Caco-2 (cell line): Measurements from ENCODE around the gene CFAP77. TPM values are rescaled to one million over a fixed set of nuclear protein-coding genes. Genes with fewer than 3 reads are reported as not detected.

Source experiments
- BruUV-seq: library from RNA; stranded (reverse); fragments of 400-500 nt; replicated peaks from 2 replicates; lab custom pipeline; 2021; lab: Mats Ljungman, UMichigan
- CTCF ChIA-PET: fragments of 300-600 bp; sonication (Branson Sonifier 250); formaldehyde crosslinking; loops from one replicate; lab custom pipeline; 2022; ENCODE audit warnings: antibody characterized with exemption; lab: Charles Lee
- POLR2A ChIA-PET: fragments of 300-600 bp; sonication (Branson Sonifier 250); formaldehyde crosslinking; loops from one replicate; lab custom pipeline; 2022; ENCODE audit warnings: antibody characterized with exemption; lab: Charles Lee
- DNase-seq, 2 experiments: peaks; one replicate each; pipeline versions ENCODE4 v3.0.0 to v3.0.0-alpha.2; 2020 to 2022
- H3K27me3 ChIP-seq: replicated peaks from 2 replicates; pipeline ENCODE4 v1.6.0; 2011; ENCODE audit warnings: low read length; ENCODE audit not compliant: control insufficient read depth, insufficient read depth
- H3K36me3 ChIP-seq: 2 replicates; pipeline ENCODE4 v1.5.1; 2011; ENCODE audit warnings: low read length; ENCODE audit not compliant: control insufficient read depth, insufficient read depth
- H3K4me1 ChIP-seq: fragments of 250-450 bp; sonication (Bioruptor Pico); 2 replicates; pipeline ENCODE4 v1.5.1; 2020; ENCODE audit warnings: mild to moderate bottlenecking
- H3K4me3 ChIP-seq: 2 replicates; pipeline ENCODE4 v1.5.1; 2011; ENCODE audit warnings: low read depth, mild to moderate bottlenecking, control low read depth, low read length
- H3K9me3 ChIP-seq: fragments of 250-450 bp; sonication (Bioruptor Pico); 2 replicates; pipeline ENCODE4 v1.5.1; 2020; ENCODE audit warnings: mild to moderate bottlenecking, moderate library complexity
- H3K27ac Mint-ChIP-seq: one replicate; pipeline ENCODE4 v1.8.0; 2022; ENCODE audit warnings: mixed read lengths; ENCODE audit not compliant: unreplicated experiment
- H3K27me3 Mint-ChIP-seq: one replicate; pipeline ENCODE4 v1.8.0; 2022; ENCODE audit warnings: mixed read lengths; ENCODE audit not compliant: insufficient read depth, unreplicated experiment
- H3K36me3 Mint-ChIP-seq: one replicate; pipeline ENCODE4 v1.8.0; 2022; ENCODE audit warnings: mild to moderate bottlenecking, mixed read lengths; ENCODE audit not compliant: insufficient read depth, unreplicated experiment
- H3K4me1 Mint-ChIP-seq: one replicate; pipeline ENCODE4 v1.8.0; 2022; ENCODE audit warnings: low read depth, mixed read lengths; ENCODE audit not compliant: unreplicated experiment
- H3K4me3 Mint-ChIP-seq: one replicate; pipeline ENCODE4 v1.8.0; 2022; ENCODE audit warnings: mild to moderate bottlenecking, moderate library complexity, mixed read lengths; ENCODE audit not compliant: unreplicated experiment
- H3K9me3 Mint-ChIP-seq: one replicate; pipeline ENCODE4 v1.8.0; 2022; ENCODE audit warnings: mixed read lengths; ENCODE audit not compliant: unreplicated experiment
- intact Hi-C: fragments of 100-400 bp; cut with micrococcal nuclease; formaldehyde crosslinking; loops from one replicate; pipeline ENCODE4 v1.10.0; 2022; ENCODE audit not compliant: unreplicated experiment
- total RNA-seq: library from RNA; stranded (reverse); gene quantifications from 2 replicates; pipeline ENCODE4 v1.2.3, GENCODE V29; 2022
- TF ChIP-seq, protein P1 (sequence below), 2 experiments: fragments of 200-600 bp in 1 of 2; IDR thresholded peaks; 1 replicate in 1 of 2; 2 replicates in 1 of 2; pipeline versions ENCODE4 v1.5.1 to v1.8.0; 2011 to 2022; ENCODE audit warnings: antibody characterized with exemption in 1 of 2, control low read depth in 1 of 2, inconsistent platforms in 1 of 2, low read depth in 1 of 2, low read length in 1 of 2, mild to moderate bottlenecking in 1 of 2, moderate library complexity in 1 of 2; ENCODE audit not compliant: insufficient read depth in 1 of 2, severe bottlenecking in 1 of 2, unreplicated experiment in 1 of 2

The CFAP77 gene
- total RNA-seq, 1 experiment from 2014 or later, result not detected

DNA sequence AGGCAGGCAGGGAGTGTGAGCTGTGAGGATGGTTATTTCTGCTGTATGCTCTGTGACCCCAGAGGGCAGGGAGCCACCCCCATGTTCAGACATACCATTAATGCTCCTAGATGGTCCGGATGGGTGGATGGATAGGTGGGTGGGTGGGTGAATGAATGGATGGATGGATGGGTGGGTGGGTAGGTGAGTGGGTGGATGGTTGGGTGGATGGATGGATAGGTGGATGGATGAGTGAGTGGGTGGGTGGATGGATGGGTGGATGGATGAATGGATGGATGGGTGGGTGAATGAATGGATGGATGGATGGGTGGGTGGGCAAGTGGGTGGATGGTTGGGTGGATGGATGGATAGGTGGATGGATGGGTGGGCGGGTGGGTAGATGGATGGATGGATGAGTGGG, 109.0 kb downstream of the CFAP77 start:
- ChIA-PET CTCF (no interaction called here), POLR2A (no interaction called here)
- H3K27me3 Mint-ChIP-seq, result peaks cover 9% of the 10 kb centered on the region
- H3K27ac Mint-ChIP-seq, result no peak overlapping the region
- H3K36me3 Mint-ChIP-seq, result no peaks in the 10 kb centered on the region
- TF ChIP-seq, protein P1, sequence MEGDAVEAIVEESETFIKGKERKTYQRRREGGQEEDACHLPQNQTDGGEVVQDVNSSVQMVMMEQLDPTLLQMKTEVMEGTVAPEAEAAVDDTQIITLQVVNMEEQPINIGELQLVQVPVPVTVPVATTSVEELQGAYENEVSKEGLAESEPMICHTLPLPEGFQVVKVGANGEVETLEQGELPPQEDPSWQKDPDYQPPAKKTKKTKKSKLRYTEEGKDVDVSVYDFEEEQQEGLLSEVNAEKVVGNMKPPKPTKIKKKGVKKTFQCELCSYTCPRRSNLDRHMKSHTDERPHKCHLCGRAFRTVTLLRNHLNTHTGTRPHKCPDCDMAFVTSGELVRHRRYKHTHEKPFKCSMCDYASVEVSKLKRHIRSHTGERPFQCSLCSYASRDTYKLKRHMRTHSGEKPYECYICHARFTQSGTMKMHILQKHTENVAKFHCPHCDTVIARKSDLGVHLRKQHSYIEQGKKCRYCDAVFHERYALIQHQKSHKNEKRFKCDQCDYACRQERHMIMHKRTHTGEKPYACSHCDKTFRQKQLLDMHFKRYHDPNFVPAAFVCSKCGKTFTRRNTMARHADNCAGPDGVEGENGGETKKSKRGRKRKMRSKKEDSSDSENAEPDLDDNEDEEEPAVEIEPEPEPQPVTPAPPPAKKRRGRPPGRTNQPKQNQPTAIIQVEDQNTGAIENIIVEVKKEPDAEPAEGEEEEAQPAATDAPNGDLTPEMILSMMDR (IDR thresholded peaks at IDR 0.05; ENCODE audit: insufficient read depth in 1 of 2, low read depth in 1 of 2, low read length in 1 of 2, severe bottlenecking in 1 of 2, unreplicated experiment in 1 of 2), result no peak
- no peaks in the 10 kb centered on the region for H3K9me3 Mint-ChIP-seq
- no peaks in the 10 kb centered on the region for H3K4me1 Mint-ChIP-seq
- Histone ChIP-seq H3K9me3 (no peaks in the 10 kb centered on the region), H3K4me1 (no peaks in the 10 kb centered on the region), H3K36me3 (no peaks in the 10 kb centered on the region), H3K4me3 (no peak overlapping the region), H3K27me3 (no peaks in the 10 kb centered on the region)
- H3K4me3 Mint-ChIP-seq, result no peak overlapping the region
- DNase-seq, result no peak
- BruUV-seq, result no TSS peak
- intact Hi-C loops, result no loop called here

DNA sequence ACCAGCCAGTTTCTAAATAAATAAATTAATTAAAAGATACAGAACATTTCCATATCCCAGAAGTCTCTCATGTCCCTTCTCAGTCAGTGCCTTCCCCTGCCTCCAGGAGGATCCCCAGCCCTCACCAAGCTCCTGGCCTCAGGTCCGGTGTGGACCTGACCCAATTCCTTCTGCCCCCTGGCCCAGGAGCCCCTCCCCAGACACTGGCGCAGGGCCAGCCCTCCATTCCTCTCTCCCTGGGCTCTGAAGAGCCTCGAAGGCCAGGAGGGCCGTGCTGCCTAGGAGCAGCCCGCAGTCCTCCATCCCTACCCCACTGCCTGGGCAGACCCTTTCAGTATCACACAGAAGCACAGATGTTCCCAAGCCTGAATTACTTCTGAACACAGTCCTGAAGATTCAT, 110.6 kb downstream of the CFAP77 start:
- CTCF ChIA-PET, result interaction anchor here (0.7 kb wide), 1 partner anchor 414 kb away, joined by 3 read pairs; no protein-coding TSS in a partner anchor

DNA sequence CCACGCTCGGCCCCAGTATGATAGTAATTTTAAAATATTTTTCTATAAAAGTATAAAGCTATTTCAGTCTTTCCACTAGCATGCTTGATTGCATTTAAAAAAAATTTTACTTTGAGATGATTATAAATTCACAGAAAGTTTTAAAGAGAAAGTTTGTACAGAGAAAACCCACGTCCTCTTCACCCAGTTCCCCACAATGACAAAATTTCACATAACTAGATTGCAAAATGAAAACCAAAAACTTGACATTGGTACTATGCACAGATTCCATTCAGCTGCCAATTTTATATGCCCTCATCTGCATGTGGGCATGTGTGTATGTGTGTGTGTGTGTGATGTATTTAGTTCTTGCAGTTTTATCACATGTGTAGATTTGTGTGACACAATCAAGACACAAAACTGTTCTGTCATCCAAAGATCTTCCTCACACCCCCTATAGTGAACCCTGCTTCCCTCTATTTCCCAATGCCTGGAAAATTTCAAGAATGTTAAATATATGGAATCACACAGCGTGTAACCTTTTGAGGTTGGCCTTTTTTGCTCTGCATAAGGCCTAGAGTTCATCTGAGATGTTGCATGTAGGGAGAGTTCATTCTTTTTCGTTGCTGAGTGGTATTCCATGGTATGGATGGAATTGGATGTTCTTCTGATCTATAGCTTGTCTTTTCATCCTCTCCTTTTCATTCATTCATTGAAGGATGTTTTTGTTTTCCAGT, 115.5 kb downstream of the CFAP77 start:
- DNase-seq, result no peak
- Mint-ChIP-seq H3K36me3 (no peaks in the 10 kb centered on the region), H3K27ac (no peak overlapping the region), H3K9me3 (no peaks in the 10 kb centered on the region), H3K4me3 (no peak overlapping the region), H3K27me3 (peaks cover 5% of the 10 kb centered on the region), H3K4me1 (no peaks in the 10 kb centered on the region)
- no TSS peak for BruUV-seq
- ChIA-PET POLR2A (no interaction called here), CTCF (no interaction called here)
- TF ChIP-seq, protein P1 (IDR thresholded peaks at IDR 0.05; ENCODE audit: insufficient read depth in 1 of 2, low read depth in 1 of 2, low read length in 1 of 2, severe bottlenecking in 1 of 2, unreplicated experiment in 1 of 2), result no peak
- Histone ChIP-seq H3K36me3 (no peaks in the 10 kb centered on the region), H3K9me3 (no peaks in the 10 kb centered on the region), H3K4me3 (no peak overlapping the region), H3K27me3 (no peaks in the 10 kb centered on the region), H3K4me1 (no peaks in the 10 kb centered on the region)
- intact Hi-C loops, result no loop called here

More for the DNA sequence above, 110.6 kb downstream of the CFAP77 start:
- intact Hi-C loops, result no loop called here
- TF ChIP-seq, protein P1 (IDR thresholded peaks at IDR 0.05; ENCODE audit: insufficient read depth in 1 of 2, low read depth in 1 of 2, low read length in 1 of 2, severe bottlenecking in 1 of 2, unreplicated experiment in 1 of 2), result no peak
- BruUV-seq, result no TSS peak
- Mint-ChIP-seq H3K4me3 (no peak overlapping the region), H3K36me3 (no peaks in the 10 kb centered on the region), H3K9me3 (no peaks in the 10 kb centered on the region), H3K27ac (no peak overlapping the region), H3K27me3 (peaks cover 5% of the 10 kb centered on the region), H3K4me1 (no peaks in the 10 kb centered on the region)
- H3K27me3 ChIP-seq, result no peaks in the 10 kb centered on the region
- no peak overlapping the region for H3K4me3 ChIP-seq
- H3K36me3 ChIP-seq, result no peaks in the 10 kb centered on the region
- no peaks in the 10 kb centered on the region for H3K4me1 ChIP-seq
- H3K9me3 ChIP-seq, result no peaks in the 10 kb centered on the region
- no peak for DNase-seq
- POLR2A ChIA-PET, result no interaction called here
